CD4-positive, CD25-positive, alpha-beta regulatory T cell (primary cell): ENCODE measurements around the gene TRIM32. TPM values are rescaled to one million over a fixed set of nuclear protein-coding genes. Genes with fewer than 3 reads are reported as not detected.
A peak's percentile ranks its signal among the peaks of the same experiment; 100 is the strongest.

Experiments
- ATAC-seq, 2 donors: fragments of 150-1000 bp; cut with Tn5 transposase; one replicate each; pipeline ENCODE4 v1.10.0; 2021; ENCODE audit warnings: low read depth in 2 of 2, moderate number of reproducible peaks in 2 of 2, moderate library complexity in 1 of 2
- DNase-seq, 3 donors: peaks; one replicate each; pipeline versions ENCODE4 v3.0.0 to v3.0.0-alpha.2; 2012 to 2022; ENCODE audit warnings: mixed read lengths in 1 of 3
- H3K27ac ChIP-seq: one replicate; pipeline ENCODE4 v1.7.0; 2013; ENCODE audit warnings: mild to moderate bottlenecking, low read length; ENCODE audit not compliant: insufficient read depth, poor library complexity, severe bottlenecking
- H3K27me3 ChIP-seq: one replicate; pipeline ENCODE4 v1.7.0; 2013; ENCODE audit warnings: low read length; ENCODE audit not compliant: control insufficient read depth, insufficient read depth
- H3K36me3 ChIP-seq: one replicate; pipeline ENCODE4 v1.7.0; 2013; ENCODE audit warnings: mild to moderate bottlenecking, low read length, moderate library complexity; ENCODE audit not compliant: control insufficient read depth, insufficient read depth
- H3K4me1 ChIP-seq: 2 replicates; pipeline ENCODE4 v1.7.0; 2013; ENCODE audit warnings: mild to moderate bottlenecking, low read length; ENCODE audit not compliant: insufficient read depth, control insufficient read depth, poor library complexity, severe bottlenecking
- H3K4me3 ChIP-seq: one replicate; pipeline ENCODE4 v1.7.0; 2013; ENCODE audit warnings: low read depth, mild to moderate bottlenecking, low read length, moderate library complexity
- H3K9me3 ChIP-seq, 2 experiments: 1 replicate in 1 of 2; 2 replicates in 1 of 2; pipeline ENCODE4 v1.7.0; 2013; ENCODE audit warnings: low read length in 2 of 2, mild to moderate bottlenecking in 1 of 2, moderate library complexity in 1 of 2; ENCODE audit not compliant: control insufficient read depth in 2 of 2
- H3K27ac Mint-ChIP-seq, 3 donors: one replicate each; pipeline ENCODE4 v1.8.0; 2020 to 2022; ENCODE audit warnings: mild to moderate bottlenecking in 3 of 3, mixed read lengths in 3 of 3, moderate library complexity in 2 of 3
- H3K27me3 Mint-ChIP-seq: one replicate; pipeline ENCODE4 v1.8.0; 2022; ENCODE audit warnings: mild to moderate bottlenecking, mixed read lengths
- H3K36me3 Mint-ChIP-seq: one replicate; pipeline ENCODE4 v1.8.0; 2020; ENCODE audit warnings: mixed read lengths
- H3K4me1 Mint-ChIP-seq, 4 donors: one replicate each; pipeline ENCODE4 v1.8.0; 2020 to 2022; ENCODE audit warnings: mixed read lengths in 4 of 4, mild to moderate bottlenecking in 1 of 4
- H3K4me3 Mint-ChIP-seq, 4 donors: one replicate each; pipeline ENCODE4 v1.8.0; 2020 to 2022; ENCODE audit warnings: mild to moderate bottlenecking in 4 of 4, mixed read lengths in 4 of 4, moderate library complexity in 3 of 4
- H3K9me3 Mint-ChIP-seq, 7 donors: one replicate each; pipeline ENCODE4 v1.8.0; 2020 to 2022; ENCODE audit warnings: mixed read lengths in 7 of 7, mild to moderate bottlenecking in 3 of 7, moderate library complexity in 2 of 7
- polyA plus RNA-seq, 4 donors: library from polyadenylated mRNA; unstranded; fragments of 300-500 nt; fragmentation: Illumina TruSeq; gene quantifications; one replicate each; pipeline ENCODE4 v1.2.3, GENCODE V29; 2021
- total RNA-seq: library from RNA; stranded (reverse); gene quantifications from one replicate; pipeline ENCODE4 v1.2.3, GENCODE V29; 2022

The TRIM32 gene
- total and polyA plus RNA-seq, 5 donors from 2014 or later, result 19.9 to 37.5 (median 34.8) TPM

GRCh38 chr9:116713271-116713670 lies 26.2 kb downstream of the TRIM32 start:
- Mint-ChIP-seq H3K4me3 (no peak overlapping the region), H3K9me3 (peaks cover 0 to 2% (median 0%) of the 10 kb centered on the region in 7 donors), H3K4me1 (peaks cover 0 to 9% (median 7%) of the 10 kb centered on the region in 4 donors)

GRCh38 chr9:116715751-116716150 lies 28.6 kb downstream of the TRIM32 start:
- Mint-ChIP-seq H3K4me3 (no peak overlapping the region), H3K4me1 (peaks cover 0 to 9% (median 7%) of the 10 kb centered on the region in 4 donors), H3K27ac (no peak overlapping the region), H3K9me3 (peaks cover 0 to 4% (median 0%) of the 10 kb centered on the region in 7 donors), H3K36me3 (no peaks in the 10 kb centered on the region), H3K27me3 (no peaks in the 10 kb centered on the region)
- Histone ChIP-seq H3K4me3 (no peak overlapping the region), H3K27ac (no peak overlapping the region), H3K27me3 (no peaks in the 10 kb centered on the region), H3K4me1 (no peaks in the 10 kb centered on the region), H3K36me3 (no peaks in the 10 kb centered on the region), H3K9me3 (no peaks in the 10 kb centered on the region)
- ATAC-seq (no peak), DNase-seq (no peak)

More at GRCh38 chr9:116713271-116713670, 26.2 kb downstream of the TRIM32 start:
- Mint-ChIP-seq H3K27ac (no peak overlapping the region), H3K27me3 (no peaks in the 10 kb centered on the region), H3K36me3 (no peaks in the 10 kb centered on the region)
- H3K36me3 ChIP-seq, result no peaks in the 10 kb centered on the region
- H3K4me1 ChIP-seq, result no peaks in the 10 kb centered on the region
- H3K4me3 ChIP-seq, result no peak overlapping the region
- ATAC-seq, result no peak
- no peaks in the 10 kb centered on the region for H3K9me3 ChIP-seq
- DNase-seq, result no peak
- no peak overlapping the region for H3K27ac ChIP-seq
- no peaks in the 10 kb centered on the region for H3K27me3 ChIP-seq

- H3K27ac Mint-ChIP-seq, result no peak overlapping the region
- no peak overlapping the region for H3K4me3 Mint-ChIP-seq
Measured at GRCh38 chr9:116716438-116716837, 29.3 kb downstream of the TRIM32 start.

GRCh38 chr9:116717150-116717549 lies 30.0 kb downstream of the TRIM32 start:
- Mint-ChIP-seq H3K27me3 (no peaks in the 10 kb centered on the region), H3K4me1 (peaks cover 0 to 9% (median 6%) of the 10 kb centered on the region in 4 donors), H3K36me3 (no peaks in the 10 kb centered on the region), H3K9me3 (peaks cover 0 to 3% (median 0%) of the 10 kb centered on the region in 7 donors), H3K4me3 (peak overlapping the region in 1 of 4 donors; percentile 33), H3K27ac (peak overlapping the region in 1 of 3 donors; percentile 58)
- H3K9me3 ChIP-seq, result no peaks in the 10 kb centered on the region
- no peak overlapping the region for H3K27ac ChIP-seq
- peak in 1 of 3 donors; percentile 21 for DNase-seq
- H3K4me3 ChIP-seq, result peak overlapping the region; percentile 9
- H3K4me1 ChIP-seq, result no peaks in the 10 kb centered on the region
- no peaks in the 10 kb centered on the region for H3K36me3 ChIP-seq
- H3K27me3 ChIP-seq, result no peaks in the 10 kb centered on the region
- ATAC-seq, result no peak

More at GRCh38 chr9:116716438-116716837, 29.3 kb downstream of the TRIM32 start:
- H3K27me3 ChIP-seq, result no peaks in the 10 kb centered on the region
- DNase-seq (no peak), ATAC-seq (no peak)
- peaks cover 0 to 4% (median 0%) of the 10 kb centered on the region in 7 donors for H3K9me3 Mint-ChIP-seq
- no peaks in the 10 kb centered on the region for H3K4me1 ChIP-seq
- H3K4me3 ChIP-seq, result no peak overlapping the region
- no peaks in the 10 kb centered on the region for H3K36me3 ChIP-seq
- H3K27ac ChIP-seq, result no peak overlapping the region
- no peaks in the 10 kb centered on the region for H3K9me3 ChIP-seq
- peaks cover 0 to 9% (median 6%) of the 10 kb centered on the region in 4 donors for H3K4me1 Mint-ChIP-seq
- no peaks in the 10 kb centered on the region for H3K36me3 Mint-ChIP-seq
- no peaks in the 10 kb centered on the region for H3K27me3 Mint-ChIP-seq

- no peaks in the 10 kb centered on the region for H3K27me3 Mint-ChIP-seq
- Histone ChIP-seq H3K27ac (no peak overlapping the region), H3K9me3 (no peaks in the 10 kb centered on the region), H3K27me3 (no peaks in the 10 kb centered on the region), H3K36me3 (no peaks in the 10 kb centered on the region), H3K4me3 (no peak overlapping the region), H3K4me1 (no peaks in the 10 kb centered on the region)
- H3K36me3 Mint-ChIP-seq, result no peaks in the 10 kb centered on the region
- no peak overlapping the region for H3K4me3 Mint-ChIP-seq
- DNase-seq (no peak), ATAC-seq (no peak)
- H3K27ac Mint-ChIP-seq, result no peak overlapping the region
- peaks cover 0 to 9% (median 6%) of the 10 kb centered on the region in 4 donors for H3K4me1 Mint-ChIP-seq
- peaks cover 0 to 3% (median 0%) of the 10 kb centered on the region in 7 donors for H3K9me3 Mint-ChIP-seq
Measured at GRCh38 chr9:116718111-116718510, 31.0 kb downstream of the TRIM32 start.

- no peaks in the 10 kb centered on the region for H3K36me3 Mint-ChIP-seq
Measured at GRCh38 chr9:116720111-116720510, 33.0 kb downstream of the TRIM32 start.

GRCh38 chr9:116721411-116721810 lies 34.3 kb downstream of the TRIM32 start:
- Mint-ChIP-seq H3K36me3 (no peaks in the 10 kb centered on the region), H3K4me1 (peaks cover 0 to 9% (median 6%) of the 10 kb centered on the region in 4 donors)
- no peak overlapping the region for H3K4me3 ChIP-seq

More at GRCh38 chr9:116720111-116720510, 33.0 kb downstream of the TRIM32 start:
- Mint-ChIP-seq H3K27ac (no peak overlapping the region), H3K27me3 (no peaks in the 10 kb centered on the region), H3K4me1 (peaks cover 0 to 9% (median 6%) of the 10 kb centered on the region in 4 donors), H3K4me3 (no peak overlapping the region), H3K9me3 (peaks cover 0 to 3% (median 0%) of the 10 kb centered on the region in 7 donors)
- Histone ChIP-seq H3K27ac (no peak overlapping the region), H3K9me3 (no peaks in the 10 kb centered on the region), H3K27me3 (no peaks in the 10 kb centered on the region), H3K36me3 (no peaks in the 10 kb centered on the region), H3K4me3 (no peak overlapping the region), H3K4me1 (no peaks in the 10 kb centered on the region)
- DNase-seq, result no peak
- ATAC-seq, result no peak

GRCh38 chr9:116721944-116722343 lies 34.8 kb downstream of the TRIM32 start:
- peaks cover 0 to 3% (median 0%) of the 10 kb centered on the region in 7 donors for H3K9me3 Mint-ChIP-seq
- H3K36me3 Mint-ChIP-seq, result no peaks in the 10 kb centered on the region
- no peaks in the 10 kb centered on the region for H3K27me3 Mint-ChIP-seq
- Histone ChIP-seq H3K9me3 (no peaks in the 10 kb centered on the region), H3K4me3 (no peak overlapping the region), H3K4me1 (no peaks in the 10 kb centered on the region), H3K27ac (no peak overlapping the region), H3K36me3 (no peaks in the 10 kb centered on the region), H3K27me3 (no peaks in the 10 kb centered on the region)
- DNase-seq (no peak), ATAC-seq (no peak)
- no peak overlapping the region for H3K4me3 Mint-ChIP-seq
- H3K4me1 Mint-ChIP-seq, result peaks cover 0 to 6% (median 4%) of the 10 kb centered on the region in 4 donors
- no peak overlapping the region for H3K27ac Mint-ChIP-seq

More at GRCh38 chr9:116721411-116721810, 34.3 kb downstream of the TRIM32 start:
- no peak for DNase-seq
- Mint-ChIP-seq H3K4me3 (no peak overlapping the region), H3K9me3 (peaks cover 0 to 3% (median 0%) of the 10 kb centered on the region in 7 donors), H3K27ac (peak overlapping the region in 1 of 3 donors; percentile 10), H3K27me3 (no peaks in the 10 kb centered on the region)
- H3K27ac ChIP-seq, result no peak overlapping the region
- ATAC-seq, result no peak
- no peaks in the 10 kb centered on the region for H3K36me3 ChIP-seq
- H3K9me3 ChIP-seq, result no peaks in the 10 kb centered on the region
- no peaks in the 10 kb centered on the region for H3K4me1 ChIP-seq
- H3K27me3 ChIP-seq, result no peaks in the 10 kb centered on the region
